ENCODE data around the gene STX7.

DNA sequence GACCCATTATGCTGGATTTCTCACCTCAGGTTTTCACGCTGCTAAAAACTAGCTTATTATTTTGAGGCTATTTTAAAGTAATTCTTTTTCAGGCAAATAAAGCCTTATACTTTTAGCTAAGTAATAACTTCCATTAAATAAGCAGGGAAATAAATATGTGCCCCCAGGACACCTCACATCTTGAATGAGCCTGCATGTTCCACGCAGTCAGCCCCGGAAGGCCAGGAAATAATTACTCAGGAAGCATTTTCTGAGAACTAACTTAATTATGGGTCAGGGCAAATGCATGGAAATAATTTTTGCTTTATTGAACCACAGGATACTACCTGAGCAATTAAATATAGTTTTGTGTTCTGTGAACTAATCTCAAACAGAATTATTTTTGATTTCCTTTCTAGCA, 41.1 kb downstream of the STX7 start:
- TF ChIP-seq, protein P1, sequence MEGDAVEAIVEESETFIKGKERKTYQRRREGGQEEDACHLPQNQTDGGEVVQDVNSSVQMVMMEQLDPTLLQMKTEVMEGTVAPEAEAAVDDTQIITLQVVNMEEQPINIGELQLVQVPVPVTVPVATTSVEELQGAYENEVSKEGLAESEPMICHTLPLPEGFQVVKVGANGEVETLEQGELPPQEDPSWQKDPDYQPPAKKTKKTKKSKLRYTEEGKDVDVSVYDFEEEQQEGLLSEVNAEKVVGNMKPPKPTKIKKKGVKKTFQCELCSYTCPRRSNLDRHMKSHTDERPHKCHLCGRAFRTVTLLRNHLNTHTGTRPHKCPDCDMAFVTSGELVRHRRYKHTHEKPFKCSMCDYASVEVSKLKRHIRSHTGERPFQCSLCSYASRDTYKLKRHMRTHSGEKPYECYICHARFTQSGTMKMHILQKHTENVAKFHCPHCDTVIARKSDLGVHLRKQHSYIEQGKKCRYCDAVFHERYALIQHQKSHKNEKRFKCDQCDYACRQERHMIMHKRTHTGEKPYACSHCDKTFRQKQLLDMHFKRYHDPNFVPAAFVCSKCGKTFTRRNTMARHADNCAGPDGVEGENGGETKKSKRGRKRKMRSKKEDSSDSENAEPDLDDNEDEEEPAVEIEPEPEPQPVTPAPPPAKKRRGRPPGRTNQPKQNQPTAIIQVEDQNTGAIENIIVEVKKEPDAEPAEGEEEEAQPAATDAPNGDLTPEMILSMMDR (IDR thresholded peaks at IDR 0.05) = no peak
- no peak for TF ChIP-seq POLR2A (IDR thresholded peaks at IDR 0.05; ENCODE audit: low read depth)

Data from esophagus muscularis mucosa (tissue), 3 donors.